PFSK-1 (cell line): ENCODE data around the gene GATC.
A peak's percentile ranks its signal among the peaks of the same experiment; 100 is the strongest.

Source experiments
- FOXP2 ChIP-seq: optimal IDR thresholded peaks from 2 replicates; pipeline ENCODE3; 2011; ENCODE audit warnings: borderline replicate concordance, control low read depth, inconsistent platforms; ENCODE audit not compliant: insufficient read depth; ENCODE audit errors: extremely low read length, extremely low read depth
- POLR2AphosphoS5 ChIP-seq: IDR thresholded peaks from 2 replicates; pipeline ENCODE4 v1.6.1; 2012; ENCODE audit warnings: low read depth, mild to moderate bottlenecking, control low read depth, low read length, moderate library complexity
- SIN3A ChIP-seq: IDR thresholded peaks from 2 replicates; pipeline ENCODE4 v1.6.1; 2012; ENCODE audit warnings: mild to moderate bottlenecking, low read length, moderate library complexity, borderline replicate concordance; ENCODE audit not compliant: insufficient read depth
- TAF1 ChIP-seq: IDR thresholded peaks from 2 replicates; pipeline ENCODE4 v1.6.1; 2012; ENCODE audit warnings: low read length, control low read depth, borderline replicate concordance; ENCODE audit not compliant: insufficient read depth
- TF ChIP-seq, protein P1 (sequence below), 2 experiments: IDR thresholded peaks; 2 replicates each; pipeline versions ENCODE4 v1.6.1 to v1.8.0; 2011 to 2012; ENCODE audit warnings: low read depth in 2 of 2, low read length in 2 of 2, control low read depth in 1 of 2, inconsistent platforms in 1 of 2, mild to moderate bottlenecking in 1 of 2, moderate library complexity in 1 of 2; ENCODE audit not compliant: insufficient read depth in 1 of 2

Gene GATC

GRCh38 chr12:120462099-120462640 is 15.9 kb downstream of the GATC start:
- TF ChIP-seq SIN3A (no peak), POLR2AphosphoS5 (peak; percentile 8; the same call in 1 of the 2 replicates)

GRCh38 chr12:120463712-120464111 is 17.5 kb downstream of the GATC start:
- TF ChIP-seq POLR2AphosphoS5 (no peak; the same call in 1 of the 2 replicates), FOXP2 (no peak), SIN3A (no peak), TAF1 (no peak)
- TF ChIP-seq, protein P1, sequence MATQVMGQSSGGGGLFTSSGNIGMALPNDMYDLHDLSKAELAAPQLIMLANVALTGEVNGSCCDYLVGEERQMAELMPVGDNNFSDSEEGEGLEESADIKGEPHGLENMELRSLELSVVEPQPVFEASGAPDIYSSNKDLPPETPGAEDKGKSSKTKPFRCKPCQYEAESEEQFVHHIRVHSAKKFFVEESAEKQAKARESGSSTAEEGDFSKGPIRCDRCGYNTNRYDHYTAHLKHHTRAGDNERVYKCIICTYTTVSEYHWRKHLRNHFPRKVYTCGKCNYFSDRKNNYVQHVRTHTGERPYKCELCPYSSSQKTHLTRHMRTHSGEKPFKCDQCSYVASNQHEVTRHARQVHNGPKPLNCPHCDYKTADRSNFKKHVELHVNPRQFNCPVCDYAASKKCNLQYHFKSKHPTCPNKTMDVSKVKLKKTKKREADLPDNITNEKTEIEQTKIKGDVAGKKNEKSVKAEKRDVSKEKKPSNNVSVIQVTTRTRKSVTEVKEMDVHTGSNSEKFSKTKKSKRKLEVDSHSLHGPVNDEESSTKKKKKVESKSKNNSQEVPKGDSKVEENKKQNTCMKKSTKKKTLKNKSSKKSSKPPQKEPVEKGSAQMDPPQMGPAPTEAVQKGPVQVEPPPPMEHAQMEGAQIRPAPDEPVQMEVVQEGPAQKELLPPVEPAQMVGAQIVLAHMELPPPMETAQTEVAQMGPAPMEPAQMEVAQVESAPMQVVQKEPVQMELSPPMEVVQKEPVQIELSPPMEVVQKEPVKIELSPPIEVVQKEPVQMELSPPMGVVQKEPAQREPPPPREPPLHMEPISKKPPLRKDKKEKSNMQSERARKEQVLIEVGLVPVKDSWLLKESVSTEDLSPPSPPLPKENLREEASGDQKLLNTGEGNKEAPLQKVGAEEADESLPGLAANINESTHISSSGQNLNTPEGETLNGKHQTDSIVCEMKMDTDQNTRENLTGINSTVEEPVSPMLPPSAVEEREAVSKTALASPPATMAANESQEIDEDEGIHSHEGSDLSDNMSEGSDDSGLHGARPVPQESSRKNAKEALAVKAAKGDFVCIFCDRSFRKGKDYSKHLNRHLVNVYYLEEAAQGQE (IDR thresholded peaks at IDR 0.05; ENCODE audit: insufficient read depth in 1 of 2, low read depth in 2 of 2, low read length in 2 of 2), result no peak

DNA sequence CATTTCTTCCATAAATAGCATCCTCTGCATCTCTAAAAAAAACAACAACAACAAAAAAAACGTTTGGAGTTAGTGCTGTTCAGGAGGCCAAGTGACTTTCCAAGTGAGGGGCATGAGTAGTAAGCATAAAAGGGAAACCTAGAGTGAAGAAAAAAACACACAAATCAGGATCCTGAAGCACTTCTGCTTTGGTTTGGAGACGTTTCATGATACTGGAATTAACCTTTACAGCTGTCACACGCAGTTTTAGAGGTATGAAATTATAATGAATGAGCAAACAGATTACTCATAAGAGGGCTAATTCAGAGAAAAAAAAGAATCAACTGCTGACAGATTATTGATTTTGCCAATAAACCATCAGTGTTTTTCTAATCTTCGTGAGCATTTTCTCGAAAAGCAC is 19.5 kb downstream of the GATC start:
- TF ChIP-seq FOXP2 (no peak), POLR2AphosphoS5 (no peak), TAF1 (no peak)
- TF ChIP-seq, protein P1 (IDR thresholded peaks at IDR 0.05; ENCODE audit: insufficient read depth in 1 of 2, low read depth in 2 of 2, low read length in 2 of 2), result no peak

DNA sequence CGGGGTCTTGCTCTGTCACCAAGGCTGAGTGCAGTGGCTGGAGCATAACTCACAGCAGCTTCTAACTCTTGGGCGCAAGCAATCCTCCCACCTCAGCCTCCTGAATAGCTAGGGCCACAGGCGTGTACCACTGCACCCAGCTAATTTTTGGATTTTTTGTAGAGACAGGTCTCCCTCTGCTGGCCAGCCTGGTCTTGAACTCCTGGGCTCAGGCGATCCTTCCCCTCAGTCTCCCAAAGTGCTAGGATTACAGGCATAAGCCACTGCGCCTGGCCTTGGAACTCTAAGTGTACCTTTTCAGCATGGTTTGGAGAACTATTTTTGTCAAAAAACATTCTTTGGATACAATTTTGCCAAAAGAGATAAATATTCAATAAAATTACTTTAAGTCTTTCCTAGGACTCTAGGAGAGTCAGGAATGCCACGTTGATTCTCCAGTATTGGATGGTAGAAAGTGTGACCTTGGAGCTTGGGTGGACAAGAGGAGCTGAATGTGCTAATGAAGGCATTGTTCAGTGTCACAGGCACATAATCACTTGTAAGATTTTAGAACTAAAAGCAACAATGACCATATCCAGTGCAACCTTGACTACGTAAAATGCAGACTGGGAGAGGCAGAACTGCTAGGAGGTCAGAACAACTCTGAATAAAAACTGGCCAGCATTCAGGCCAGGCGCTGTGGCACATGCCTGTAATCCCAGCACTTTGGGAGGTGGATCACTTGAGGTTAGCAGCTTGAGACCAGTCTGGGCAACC is 20.5 kb downstream of the GATC start:
- TF ChIP-seq SIN3A, result no peak
- TF ChIP-seq TAF1, result no peak
- TF ChIP-seq POLR2AphosphoS5, result no peak
- no peak for TF ChIP-seq FOXP2
- TF ChIP-seq, protein P1 (IDR thresholded peaks at IDR 0.05; ENCODE audit: insufficient read depth in 1 of 2, low read depth in 2 of 2, low read length in 2 of 2), result no peak

- TF ChIP-seq POLR2AphosphoS5, result no peak
- TF ChIP-seq, protein P1 (IDR thresholded peaks at IDR 0.05; ENCODE audit: insufficient read depth in 1 of 2, low read depth in 2 of 2, low read length in 2 of 2), result no peak
- no peak for TF ChIP-seq SIN3A
- TF ChIP-seq FOXP2, result no peak
- no peak for TF ChIP-seq TAF1
These were observed 21.2 kb downstream of the GATC start for GRCh38 chr12:120467439-120467838.
